ENCODE results near the gene PRRT1.

GRCh38 chr6:32190911-32191677, 39.4 kb upstream of the PRRT1 start:
- no peak for TF ChIP-seq POLR2AphosphoS5 (IDR thresholded peaks at IDR 0.05)
- TF ChIP-seq, protein P1, sequence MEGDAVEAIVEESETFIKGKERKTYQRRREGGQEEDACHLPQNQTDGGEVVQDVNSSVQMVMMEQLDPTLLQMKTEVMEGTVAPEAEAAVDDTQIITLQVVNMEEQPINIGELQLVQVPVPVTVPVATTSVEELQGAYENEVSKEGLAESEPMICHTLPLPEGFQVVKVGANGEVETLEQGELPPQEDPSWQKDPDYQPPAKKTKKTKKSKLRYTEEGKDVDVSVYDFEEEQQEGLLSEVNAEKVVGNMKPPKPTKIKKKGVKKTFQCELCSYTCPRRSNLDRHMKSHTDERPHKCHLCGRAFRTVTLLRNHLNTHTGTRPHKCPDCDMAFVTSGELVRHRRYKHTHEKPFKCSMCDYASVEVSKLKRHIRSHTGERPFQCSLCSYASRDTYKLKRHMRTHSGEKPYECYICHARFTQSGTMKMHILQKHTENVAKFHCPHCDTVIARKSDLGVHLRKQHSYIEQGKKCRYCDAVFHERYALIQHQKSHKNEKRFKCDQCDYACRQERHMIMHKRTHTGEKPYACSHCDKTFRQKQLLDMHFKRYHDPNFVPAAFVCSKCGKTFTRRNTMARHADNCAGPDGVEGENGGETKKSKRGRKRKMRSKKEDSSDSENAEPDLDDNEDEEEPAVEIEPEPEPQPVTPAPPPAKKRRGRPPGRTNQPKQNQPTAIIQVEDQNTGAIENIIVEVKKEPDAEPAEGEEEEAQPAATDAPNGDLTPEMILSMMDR (IDR thresholded peaks at IDR 0.05), result no peak
